ENCODE measurements around the gene ADIPOR2. TPM values are rescaled to one million over a fixed set of nuclear protein-coding genes. Genes with fewer than 3 reads are reported as not detected.

ADIPOR2 gene
- total RNA-seq, 1 donor from 2014 or later: 22.7 TPM

DNA sequence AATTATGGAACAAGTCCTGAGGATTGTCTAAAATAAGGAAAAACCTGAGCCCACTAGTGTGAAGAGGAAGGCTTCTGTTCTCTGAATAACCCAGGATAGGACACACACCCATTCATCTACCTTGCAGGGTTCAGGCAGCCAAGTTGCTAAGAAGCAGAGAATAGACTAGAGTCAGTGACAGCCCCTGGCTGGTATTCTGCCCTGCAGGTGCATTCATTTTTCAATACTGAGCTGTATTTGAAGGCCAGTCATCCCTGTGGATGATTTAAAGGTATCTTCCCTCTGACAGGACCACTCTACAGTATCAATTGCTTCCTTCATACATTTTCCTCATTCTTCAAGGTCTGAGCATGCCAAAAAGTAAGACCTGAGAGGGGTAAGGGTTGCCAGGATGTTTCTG, 38.9 kb upstream of the ADIPOR2 start:
- Histone ChIP-seq H3K36me3 (ENCODE audit: control insufficient read depth, insufficient read depth, low read length) (no peaks in the 10 kb centered on the region), H3K4me3 (ENCODE audit: low read depth, low read length) (no peak overlapping the region), H3K27me3 (ENCODE audit: control insufficient read depth, insufficient read depth, low read length) (no peaks in the 10 kb centered on the region)
- TF ChIP-seq, protein P1, sequence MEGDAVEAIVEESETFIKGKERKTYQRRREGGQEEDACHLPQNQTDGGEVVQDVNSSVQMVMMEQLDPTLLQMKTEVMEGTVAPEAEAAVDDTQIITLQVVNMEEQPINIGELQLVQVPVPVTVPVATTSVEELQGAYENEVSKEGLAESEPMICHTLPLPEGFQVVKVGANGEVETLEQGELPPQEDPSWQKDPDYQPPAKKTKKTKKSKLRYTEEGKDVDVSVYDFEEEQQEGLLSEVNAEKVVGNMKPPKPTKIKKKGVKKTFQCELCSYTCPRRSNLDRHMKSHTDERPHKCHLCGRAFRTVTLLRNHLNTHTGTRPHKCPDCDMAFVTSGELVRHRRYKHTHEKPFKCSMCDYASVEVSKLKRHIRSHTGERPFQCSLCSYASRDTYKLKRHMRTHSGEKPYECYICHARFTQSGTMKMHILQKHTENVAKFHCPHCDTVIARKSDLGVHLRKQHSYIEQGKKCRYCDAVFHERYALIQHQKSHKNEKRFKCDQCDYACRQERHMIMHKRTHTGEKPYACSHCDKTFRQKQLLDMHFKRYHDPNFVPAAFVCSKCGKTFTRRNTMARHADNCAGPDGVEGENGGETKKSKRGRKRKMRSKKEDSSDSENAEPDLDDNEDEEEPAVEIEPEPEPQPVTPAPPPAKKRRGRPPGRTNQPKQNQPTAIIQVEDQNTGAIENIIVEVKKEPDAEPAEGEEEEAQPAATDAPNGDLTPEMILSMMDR (IDR thresholded peaks at IDR 0.05; ENCODE audit: insufficient read depth, low read length, poor library complexity, severe bottlenecking): no peak
- DNase-seq (ENCODE audit: low read depth): no peak

DNA sequence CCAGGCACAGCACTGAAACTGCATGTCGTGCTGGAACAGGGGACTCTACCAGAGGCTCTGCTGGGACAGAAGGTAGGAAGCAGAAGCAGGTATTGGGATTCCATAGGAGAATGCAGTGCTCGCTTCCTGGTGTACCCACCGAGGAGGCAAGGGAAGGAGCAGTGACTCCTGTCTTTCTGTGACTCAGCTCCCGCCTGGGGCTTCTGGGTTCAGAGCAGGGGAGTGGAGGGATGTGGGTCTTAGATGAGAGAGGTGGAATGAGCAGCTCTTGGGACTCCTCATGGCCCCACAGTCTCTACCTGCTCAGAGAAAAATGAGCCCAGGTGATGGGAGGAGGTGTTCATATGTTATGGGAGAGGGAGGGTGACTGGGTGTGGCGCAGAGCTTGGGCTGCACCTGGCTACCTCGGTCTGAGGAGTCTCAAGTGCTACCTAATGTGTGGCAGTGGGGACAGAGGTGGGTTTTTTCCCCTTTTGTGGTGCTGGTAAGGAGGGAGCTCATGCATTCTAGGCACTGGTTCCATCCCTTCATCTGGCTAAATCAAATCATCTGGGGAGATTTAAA, 35.6 kb upstream of the ADIPOR2 start:
- DNase-seq (ENCODE audit: low read depth): no peak

DNA sequence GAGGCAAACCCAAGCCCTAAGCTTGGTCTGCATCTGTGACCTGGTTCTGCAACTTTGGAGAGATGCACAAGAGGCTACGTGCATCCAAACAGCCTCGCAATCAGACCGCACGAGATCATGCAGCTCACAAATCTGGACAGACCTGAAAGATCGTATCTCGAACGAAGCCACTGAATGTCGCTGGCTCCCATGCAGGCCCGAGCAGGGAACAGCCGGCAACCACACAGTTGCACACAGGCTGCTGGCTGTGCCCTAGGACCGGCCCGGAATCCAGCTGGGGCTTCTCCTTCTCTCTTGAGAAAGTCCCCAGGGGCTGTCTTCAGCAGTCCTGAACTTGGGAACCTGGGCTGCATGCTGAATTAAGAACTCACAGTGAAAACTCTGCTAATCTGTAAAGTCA, 34.0 kb upstream of the ADIPOR2 start:
- H3K27me3 ChIP-seq (ENCODE audit: control insufficient read depth, insufficient read depth, low read length): no peaks in the 10 kb centered on the region
- no peak for DNase-seq (ENCODE audit: low read depth)
- TF ChIP-seq, protein P1 (IDR thresholded peaks at IDR 0.05; ENCODE audit: insufficient read depth, low read length, poor library complexity, severe bottlenecking): no peak
- H3K4me3 ChIP-seq (ENCODE audit: low read depth, low read length): no peak overlapping the region
- no peaks in the 10 kb centered on the region for H3K36me3 ChIP-seq (ENCODE audit: control insufficient read depth, insufficient read depth, low read length)

More for the DNA sequence above, 35.6 kb upstream of the ADIPOR2 start:
- TF ChIP-seq, protein P1 (IDR thresholded peaks at IDR 0.05; ENCODE audit: insufficient read depth, low read length, poor library complexity, severe bottlenecking): no peak
- no peaks in the 10 kb centered on the region for H3K36me3 ChIP-seq (ENCODE audit: control insufficient read depth, insufficient read depth, low read length)
- H3K27me3 ChIP-seq (ENCODE audit: control insufficient read depth, insufficient read depth, low read length): no peaks in the 10 kb centered on the region
- H3K4me3 ChIP-seq (ENCODE audit: low read depth, low read length): no peak overlapping the region

DNA sequence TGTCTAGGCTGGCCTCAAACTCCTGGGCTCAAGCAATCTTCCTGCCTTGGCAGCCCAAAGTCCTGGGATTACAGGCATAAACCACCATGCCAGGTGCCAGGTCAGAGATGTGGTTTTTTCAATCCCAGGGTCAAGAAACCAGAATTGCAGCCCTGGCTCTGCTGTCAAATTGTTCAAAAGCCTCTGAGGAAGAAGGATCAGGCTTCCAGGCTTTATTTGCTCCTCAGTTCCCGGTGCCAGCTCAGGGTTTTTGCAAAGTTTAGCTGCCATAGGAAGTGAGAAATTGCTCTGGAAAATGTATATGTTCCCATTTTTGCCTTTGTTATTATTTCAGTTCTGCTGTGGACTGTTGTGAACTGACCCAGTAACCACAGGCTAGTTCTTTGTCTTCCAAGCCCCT, 33.2 kb upstream of the ADIPOR2 start:
- TF ChIP-seq, protein P1 (IDR thresholded peaks at IDR 0.05; ENCODE audit: insufficient read depth, low read length, poor library complexity, severe bottlenecking): no peak
- no peak for DNase-seq (ENCODE audit: low read depth)
- H3K27me3 ChIP-seq (ENCODE audit: control insufficient read depth, insufficient read depth, low read length): no peaks in the 10 kb centered on the region

DNA sequence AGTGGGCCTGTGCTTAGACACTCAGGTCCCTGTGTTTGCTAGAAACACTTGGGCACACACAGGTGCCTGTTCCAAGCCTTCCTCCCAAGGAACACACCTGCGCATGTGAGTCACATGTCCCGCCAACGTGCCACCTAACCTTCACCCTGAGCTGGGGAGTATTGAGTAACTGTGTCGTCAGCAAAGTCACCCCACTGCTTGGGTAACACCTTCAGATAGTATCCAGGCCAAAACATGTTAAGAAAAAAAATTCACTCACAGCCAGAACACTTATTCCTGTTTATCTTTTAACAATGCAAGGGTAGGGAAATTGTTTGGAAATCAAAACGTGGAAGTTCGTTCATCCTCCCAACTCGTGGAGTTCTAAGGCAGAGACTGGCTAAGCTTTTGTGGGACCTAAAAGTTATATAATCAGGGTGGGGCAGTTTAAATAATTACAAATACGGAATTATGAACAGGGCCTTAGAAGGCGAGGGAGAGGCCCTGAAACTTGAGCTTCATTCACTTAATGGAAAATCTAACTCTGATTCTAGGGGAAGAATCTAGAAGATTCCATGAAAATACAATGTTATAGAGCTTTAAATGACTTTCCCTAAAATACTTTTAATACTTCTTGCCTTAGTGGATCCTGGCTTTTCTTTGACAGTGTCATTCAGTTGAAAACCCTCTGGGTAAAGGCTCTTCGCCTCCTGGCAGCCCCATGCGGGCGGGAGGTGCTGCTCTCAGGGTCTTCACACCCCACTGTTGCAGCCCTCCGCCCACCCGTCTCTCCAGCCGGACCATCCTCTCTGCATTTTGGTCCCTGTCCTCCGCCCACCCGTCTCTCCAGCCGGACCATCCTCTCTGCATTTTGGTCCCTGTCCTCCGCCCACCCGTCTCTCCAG, 30.3 kb upstream of the ADIPOR2 start:
- TF ChIP-seq, protein P1 (IDR thresholded peaks at IDR 0.05; ENCODE audit: insufficient read depth, low read length, poor library complexity, severe bottlenecking): no peak
- H3K36me3 ChIP-seq (ENCODE audit: control insufficient read depth, insufficient read depth, low read length): no peaks in the 10 kb centered on the region
- peaks cover 2% of the 10 kb centered on the region for H3K27me3 ChIP-seq (ENCODE audit: control insufficient read depth, insufficient read depth, low read length)
- no peak for DNase-seq (ENCODE audit: low read depth)
- no peak overlapping the region for H3K4me3 ChIP-seq (ENCODE audit: low read depth, low read length)

More for the DNA sequence above, 33.2 kb upstream of the ADIPOR2 start:
- no peak overlapping the region for H3K4me3 ChIP-seq (ENCODE audit: low read depth, low read length)
- no peaks in the 10 kb centered on the region for H3K36me3 ChIP-seq (ENCODE audit: control insufficient read depth, insufficient read depth, low read length)
